Naive thymus-derived CD8-positive, alpha-beta T cell (primary cell): ENCODE data around the gene ABHD8. TPM values are rescaled to one million over a fixed set of nuclear protein-coding genes. Genes with fewer than 3 reads are reported as not detected.
A peak's percentile ranks its signal among the peaks of the same experiment; 100 is the strongest.

Experiments
- ATAC-seq, 2 donors: fragments of 150-1000 bp; cut with Tn5 transposase in 1 of 2; sonication (Bioruptor Pico), chemical (Tn5 transposase) in 1 of 2; 1 replicate in 1 of 2; 2 replicates in 1 of 2; pipeline ENCODE4 v1.10.0; 2021; ENCODE audit warnings: mild to moderate bottlenecking in 2 of 2, moderate library complexity in 2 of 2
- POLR2A ChIA-PET: fragments of 350-600 bp; sonication (Branson Sonifier 250); formaldehyde crosslinking; loops from one replicate; lab custom pipeline; 2021; ENCODE audit warnings: antibody characterized with exemption; lab: Charles Lee
- DNase-seq, 10 donors: peaks; one replicate each; pipeline versions ENCODE4 v3.0.0 to v3.0.0-alpha.2; 2020 to 2022
- H3K27ac Mint-ChIP-seq, 10 donors: one replicate each; pipeline ENCODE4 v1.8.0; 2020 to 2022; ENCODE audit warnings: mild to moderate bottlenecking in 10 of 10, mixed read lengths in 10 of 10, moderate library complexity in 4 of 10, inconsistent platforms in 1 of 10
- H3K27me3 Mint-ChIP-seq, 5 donors: one replicate each; pipeline ENCODE4 v1.8.0; 2021 to 2022; ENCODE audit warnings: mixed read lengths in 5 of 5
- H3K36me3 Mint-ChIP-seq, 3 donors: one replicate each; pipeline ENCODE4 v1.8.0; 2020 to 2022; ENCODE audit warnings: mixed read lengths in 3 of 3, mild to moderate bottlenecking in 2 of 3, inconsistent platforms in 1 of 3
- H3K4me1 Mint-ChIP-seq, 4 donors: one replicate each; pipeline ENCODE4 v1.8.0; 2021 to 2022; ENCODE audit warnings: mixed read lengths in 4 of 4
- H3K4me3 Mint-ChIP-seq, 10 donors: one replicate each; pipeline ENCODE4 v1.8.0; 2020 to 2022; ENCODE audit warnings: mild to moderate bottlenecking in 10 of 10, mixed read lengths in 10 of 10, moderate library complexity in 6 of 10, inconsistent platforms in 1 of 10
- H3K9me3 Mint-ChIP-seq, 9 donors: one replicate each; pipeline ENCODE4 v1.8.0; 2020 to 2022; ENCODE audit warnings: mixed read lengths in 9 of 9, mild to moderate bottlenecking in 3 of 9, inconsistent platforms in 1 of 9, moderate library complexity in 1 of 9
- polyA plus RNA-seq, 3 donors: library from polyadenylated mRNA; unstranded; fragments of 300-500 nt; fragmentation: Illumina TruSeq; gene quantifications; one replicate each; pipeline ENCODE4 v1.2.3, GENCODE V29; 2021
- total RNA-seq, 8 experiments: library from RNA in 2 of 8; stranded (reverse) in 2 of 8; gene quantifications; one replicate each; pipeline ENCODE4 v1.2.3 and lab custom pipeline; 2021 to 2026

Gene ABHD8
- total and polyA plus RNA-seq, 5 experiments from 2014 or later = 6.4 to 10.4 (median 9.2) TPM

DNA sequence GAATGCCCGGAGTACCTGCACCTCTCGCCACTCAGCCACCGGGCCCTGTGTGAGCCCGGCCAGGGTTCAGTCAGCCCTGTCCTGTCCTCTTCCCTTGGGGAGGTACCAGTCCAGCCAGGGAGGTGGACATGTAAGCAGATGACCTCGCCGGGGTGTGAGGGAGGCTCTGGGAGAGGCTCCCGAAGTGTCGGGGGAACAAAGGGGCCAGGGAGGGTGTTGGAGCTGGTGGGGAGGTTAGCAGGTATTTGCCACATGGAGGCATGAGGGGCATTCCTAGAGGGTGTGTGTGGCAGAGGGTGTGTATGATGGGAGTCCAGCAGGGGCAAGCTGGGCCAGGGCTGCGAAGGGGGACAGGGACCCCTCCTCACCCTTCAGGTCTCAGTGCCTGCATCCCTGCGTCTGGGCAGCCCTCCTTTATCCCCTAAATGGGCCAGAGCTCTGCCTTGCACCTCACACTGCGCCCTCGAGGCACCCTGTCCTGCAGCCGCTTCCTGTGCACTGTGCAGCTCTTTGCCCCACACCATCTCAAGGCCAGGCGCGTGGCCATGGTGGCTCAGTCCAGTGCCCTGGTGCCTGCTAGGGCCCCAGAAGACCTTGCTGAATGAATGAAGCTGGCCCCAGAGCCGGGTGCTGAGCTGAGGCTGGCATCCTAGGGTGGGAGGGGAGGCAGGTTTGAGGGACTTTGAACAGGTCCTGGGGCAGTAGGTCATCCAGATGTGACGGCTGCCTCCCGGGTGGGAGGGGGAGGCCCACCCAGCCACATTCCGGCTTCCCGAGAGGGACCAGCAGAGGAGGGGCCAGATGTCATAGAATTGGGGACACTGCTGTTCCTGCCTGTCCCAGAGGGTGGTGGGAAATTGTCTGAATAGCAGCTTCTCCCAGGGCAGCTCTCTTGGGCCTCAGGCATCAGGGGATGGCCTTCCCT is 9.2 kb upstream of the ABHD8 start:
- Mint-ChIP-seq H3K4me1 (peaks cover 25 to 39% (median 35%) of the 10 kb centered on the region in 4 donors), H3K4me3 (no peak overlapping the region), H3K36me3 (peaks cover 0 to 41% (median 6%) of the 10 kb centered on the region in 3 donors), H3K27me3 (no peaks in the 10 kb centered on the region), H3K9me3 (no peaks in the 10 kb centered on the region), H3K27ac (peak overlapping the region in 3 of 10 donors; percentile 20 to 79 (median 49))
- ATAC-seq (no peak), DNase-seq (no peak)
- POLR2A ChIA-PET = no interaction called here

GRCh38 chr19:17311455-17312188 is 8.4 kb upstream of the ABHD8 start:
- H3K4me3 Mint-ChIP-seq = peak overlapping the region; percentile 38 to 100 (median 58)
- peaks cover 25 to 44% (median 38%) of the 10 kb centered on the region in 4 donors for H3K4me1 Mint-ChIP-seq
- no peak for ATAC-seq
- POLR2A ChIA-PET = no interaction called here
- H3K27ac Mint-ChIP-seq = peak overlapping the region in 6 of 10 donors; percentile 19 to 87 (median 76)
- H3K27me3 Mint-ChIP-seq = no peaks in the 10 kb centered on the region
- no peaks in the 10 kb centered on the region for H3K9me3 Mint-ChIP-seq
- no peak for DNase-seq
- peaks cover 0 to 33% (median 6%) of the 10 kb centered on the region in 3 donors for H3K36me3 Mint-ChIP-seq

- peak in 1 of 10 donors; percentile 34 for DNase-seq
- POLR2A ChIA-PET = interaction anchor here (1.2 to 2.1 kb wide), 5 partner anchors 11 to 234 kb away, joined by 3 to 36 read pairs (median 5); partner anchors contain the start of genes ANO8, BABAM1, HAUS8 and MYO9B
- H3K27me3 Mint-ChIP-seq = no peaks in the 10 kb centered on the region
Measured at GRCh38 chr19:17309965-17310461, 6.8 kb upstream of the ABHD8 start.

DNA sequence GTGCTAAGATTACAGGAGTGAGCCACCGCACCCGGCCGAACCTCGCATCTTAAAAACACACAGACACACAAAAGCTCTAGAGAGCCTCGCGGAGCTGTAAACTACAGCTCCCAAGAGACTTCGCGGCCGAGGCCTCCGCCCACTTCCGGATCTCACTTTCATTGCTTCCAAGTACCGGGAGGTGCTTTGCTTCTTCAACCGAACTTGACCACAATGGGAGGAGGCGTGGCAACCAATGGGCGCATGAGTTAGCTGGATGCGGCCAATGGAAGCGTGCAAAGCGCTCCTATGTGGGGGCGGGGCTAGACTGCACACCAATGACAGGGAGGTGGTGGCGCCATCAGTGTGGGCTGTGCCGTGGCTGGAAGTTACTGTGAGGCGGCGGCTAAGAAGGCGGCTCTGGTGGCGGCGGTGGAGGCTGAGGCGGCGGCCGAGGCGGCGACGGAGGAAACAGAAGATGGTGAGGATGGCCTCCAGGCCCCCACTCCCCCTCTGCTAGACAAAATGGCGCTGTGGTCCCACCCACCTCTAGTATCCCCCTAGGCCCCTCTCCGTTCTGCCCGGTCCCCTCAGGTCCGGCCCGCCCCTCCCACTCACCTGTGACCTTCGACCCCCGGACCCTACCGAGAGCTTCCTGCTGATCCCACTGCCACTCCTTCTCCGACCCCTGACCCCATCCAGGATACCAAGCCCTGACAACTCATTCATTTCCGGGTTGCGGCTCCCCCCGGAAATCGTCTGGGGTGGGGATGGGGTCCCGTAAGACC is 6.2 kb upstream of the ABHD8 start, which contains the start of gene DDA1:
TSS of gene DDA1 (plus strand) at position 366 of the 767 bp plus-strand sequence. CDS start at position 458, 92 bp downstream.
- Mint-ChIP-seq H3K4me3 (peak within 1 kb of the TSS; percentile 93 to 100 (median 98)), H3K4me1 (peaks cover 28 to 56% (median 54%) of the 10 kb centered on the region in 4 donors), H3K9me3 (no peaks in the 10 kb centered on the region), H3K36me3 (peaks cover 0 to 16% (median 0%) of the 10 kb centered on the region in 3 donors), H3K27ac (peak within 1 kb of the TSS; percentile 87 to 98 (median 95)), H3K27me3 (no peaks in the 10 kb centered on the region)
- POLR2A ChIA-PET = interaction anchor here (0.5 to 2.3 kb wide), 21 partner anchors 8 to 1799 kb away, joined by 3 to 36 read pairs (median 4); partner anchors contain the start of genes ANO8, BABAM1, HAUS8 and MVB12A
- ATAC-seq = peak; percentile 82 to 88
- DNase-seq = peak; percentile 92 to 100 (median 99)

More at GRCh38 chr19:17309965-17310461, 6.8 kb upstream of the ABHD8 start:
- peak overlapping the region; percentile 93 to 100 (median 98) for H3K4me3 Mint-ChIP-seq
- H3K36me3 Mint-ChIP-seq = peaks cover 0 to 19% (median 0%) of the 10 kb centered on the region in 3 donors
- peak overlapping the region; percentile 80 to 98 (median 95) for H3K27ac Mint-ChIP-seq
- H3K9me3 Mint-ChIP-seq = no peaks in the 10 kb centered on the region
- ATAC-seq = no peak
- peaks cover 24 to 50% (median 48%) of the 10 kb centered on the region in 4 donors for H3K4me1 Mint-ChIP-seq

DNA sequence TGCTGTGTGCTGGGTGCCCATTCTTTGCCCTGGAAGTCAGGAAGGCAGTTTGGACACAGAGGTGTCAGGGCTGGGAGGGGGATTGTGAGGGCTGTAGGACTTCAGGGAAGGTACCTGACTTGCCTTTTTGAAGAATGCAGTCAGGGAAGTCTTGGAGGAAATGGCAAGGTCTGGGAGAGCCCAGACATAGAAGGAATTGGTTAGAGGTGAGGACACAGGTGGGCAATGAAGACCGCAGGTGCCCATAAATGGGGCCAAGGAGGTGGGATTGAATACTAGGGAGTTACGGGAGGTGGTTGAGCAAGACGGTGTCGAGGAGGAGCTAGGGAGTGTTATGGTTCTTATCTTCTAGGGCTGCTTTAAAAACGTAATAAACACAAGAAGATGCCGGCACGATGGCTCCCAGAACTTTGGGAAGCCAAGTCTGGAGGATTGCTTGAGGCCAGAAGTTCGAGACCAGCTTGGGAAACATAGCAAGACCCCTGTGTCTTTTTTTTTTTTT is 4.7 kb upstream of the ABHD8 start:
- H3K4me3 Mint-ChIP-seq = peak overlapping the region; percentile 27 to 94 (median 57)
- H3K27ac Mint-ChIP-seq = peak overlapping the region in 7 of 10 donors; percentile 24 to 79 (median 74)
- POLR2A ChIA-PET = interaction anchor here (0.6 to 2.3 kb wide), 5 partner anchors 16 to 177 kb away, joined by 3 to 21 read pairs (median 4); partner anchors contain the start of gene MVB12A

DNA sequence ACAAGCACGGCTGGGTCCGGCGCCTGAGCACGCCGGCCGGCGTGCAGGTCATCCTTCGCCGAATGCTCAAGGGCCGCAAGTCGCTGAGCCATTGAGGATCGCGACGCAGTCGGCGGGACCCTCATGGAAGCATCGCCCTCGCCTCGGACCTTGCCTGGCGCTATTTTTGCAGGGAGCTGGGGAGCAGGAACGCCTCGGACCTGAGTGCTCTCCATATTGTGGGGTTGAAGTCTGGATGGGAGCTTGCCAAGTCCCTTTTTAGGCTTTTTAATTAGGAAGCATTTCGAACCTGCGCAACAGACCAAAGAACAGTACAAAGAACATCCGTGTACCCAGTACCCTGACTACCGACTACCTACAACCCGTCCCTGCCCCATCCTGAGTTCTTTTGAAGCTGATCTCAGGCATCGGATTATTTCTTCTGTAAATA is 3.1 kb upstream of the ABHD8 start:
- Mint-ChIP-seq H3K27ac (peak overlapping the region in 9 of 10 donors; percentile 69 to 94 (median 93)), H3K27me3 (no peaks in the 10 kb centered on the region), H3K36me3 (peaks cover 0 to 1% (median 0%) of the 10 kb centered on the region in 3 donors), H3K4me1 (peaks cover 30 to 67% (median 63%) of the 10 kb centered on the region in 4 donors), H3K4me3 (peak overlapping the region; percentile 82 to 94 (median 91)), H3K9me3 (no peaks in the 10 kb centered on the region)
- DNase-seq (no peak), ATAC-seq (no peak)
- POLR2A ChIA-PET = interaction anchor here (0.7 to 2.8 kb wide), 9 partner anchors 9 to 1857 kb away, joined by 4 to 10 read pairs (median 4); partner anchors contain the start of gene BABAM1

More for the DNA sequence above, 4.7 kb upstream of the ABHD8 start:
- DNase-seq (no peak), ATAC-seq (no peak)
- no peaks in the 10 kb centered on the region for H3K9me3 Mint-ChIP-seq
- H3K4me1 Mint-ChIP-seq = peaks cover 31 to 67% (median 63%) of the 10 kb centered on the region in 4 donors
- peaks cover 0 to 7% (median 0%) of the 10 kb centered on the region in 3 donors for H3K36me3 Mint-ChIP-seq
- H3K27me3 Mint-ChIP-seq = no peaks in the 10 kb centered on the region

- peaks cover 29 to 64% (median 59%) of the 10 kb centered on the region in 4 donors for H3K4me1 Mint-ChIP-seq
- H3K4me3 Mint-ChIP-seq = peak within 1 kb of the TSS; percentile 82 to 94 (median 91)
- POLR2A ChIA-PET = interaction anchor here (0.7 to 2.8 kb wide), 20 partner anchors 10 to 792 kb away, joined by 3 to 16 read pairs (median 4); partner anchors contain the start of genes ANO8, BABAM1, MVB12A and USE1
Measured at GRCh38 chr19:17305517-17306284, 2.5 kb upstream of the ABHD8 start, which contains the start of gene MRPL34. Gene MRPL34, plus strand, starts transcription at chr19:17305872. Its CDS starts 21 bp downstream, at chr19:17305893.

DNA sequence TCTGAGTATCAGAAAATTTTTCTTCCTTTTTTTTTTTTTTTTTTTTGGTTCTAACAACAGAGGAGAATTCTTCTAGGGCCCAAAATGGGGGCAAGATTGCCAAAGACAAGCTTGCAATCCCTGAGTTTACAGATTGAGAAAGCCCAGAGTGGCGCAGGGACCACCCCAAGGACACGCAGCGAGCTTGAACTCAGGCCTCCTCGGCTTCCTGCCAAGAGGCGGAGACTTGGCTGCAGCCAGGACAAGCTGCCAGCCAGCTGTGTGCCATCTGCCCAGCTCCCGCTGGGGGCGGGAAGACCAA is 1.9 kb upstream of the ABHD8 start:
- POLR2A ChIA-PET = interaction anchor here (0.7 to 2.8 kb wide), 16 partner anchors 10 to 792 kb away, joined by 3 to 16 read pairs (median 5); partner anchors contain the start of genes ANO8, BABAM1, MVB12A and USE1
- DNase-seq = no peak
- Mint-ChIP-seq H3K9me3 (no peaks in the 10 kb centered on the region), H3K4me1 (peaks cover 25 to 64% (median 53%) of the 10 kb centered on the region in 4 donors), H3K36me3 (no peaks in the 10 kb centered on the region), H3K4me3 (peak overlapping the region; percentile 82 to 94 (median 91)), H3K27ac (peak overlapping the region; percentile 41 to 96 (median 92)), H3K27me3 (no peaks in the 10 kb centered on the region)
- no peak for ATAC-seq

More at GRCh38 chr19:17305517-17306284, 2.5 kb upstream of the ABHD8 start, which contains the start of gene MRPL34:
- Mint-ChIP-seq H3K27ac (peak within 1 kb of the TSS; percentile 41 to 96 (median 93)), H3K27me3 (no peaks in the 10 kb centered on the region), H3K36me3 (no peaks in the 10 kb centered on the region), H3K9me3 (no peaks in the 10 kb centered on the region)
- ATAC-seq = peak; percentile 59 to 63
- peak; percentile 84 to 98 (median 93) for DNase-seq

DNA sequence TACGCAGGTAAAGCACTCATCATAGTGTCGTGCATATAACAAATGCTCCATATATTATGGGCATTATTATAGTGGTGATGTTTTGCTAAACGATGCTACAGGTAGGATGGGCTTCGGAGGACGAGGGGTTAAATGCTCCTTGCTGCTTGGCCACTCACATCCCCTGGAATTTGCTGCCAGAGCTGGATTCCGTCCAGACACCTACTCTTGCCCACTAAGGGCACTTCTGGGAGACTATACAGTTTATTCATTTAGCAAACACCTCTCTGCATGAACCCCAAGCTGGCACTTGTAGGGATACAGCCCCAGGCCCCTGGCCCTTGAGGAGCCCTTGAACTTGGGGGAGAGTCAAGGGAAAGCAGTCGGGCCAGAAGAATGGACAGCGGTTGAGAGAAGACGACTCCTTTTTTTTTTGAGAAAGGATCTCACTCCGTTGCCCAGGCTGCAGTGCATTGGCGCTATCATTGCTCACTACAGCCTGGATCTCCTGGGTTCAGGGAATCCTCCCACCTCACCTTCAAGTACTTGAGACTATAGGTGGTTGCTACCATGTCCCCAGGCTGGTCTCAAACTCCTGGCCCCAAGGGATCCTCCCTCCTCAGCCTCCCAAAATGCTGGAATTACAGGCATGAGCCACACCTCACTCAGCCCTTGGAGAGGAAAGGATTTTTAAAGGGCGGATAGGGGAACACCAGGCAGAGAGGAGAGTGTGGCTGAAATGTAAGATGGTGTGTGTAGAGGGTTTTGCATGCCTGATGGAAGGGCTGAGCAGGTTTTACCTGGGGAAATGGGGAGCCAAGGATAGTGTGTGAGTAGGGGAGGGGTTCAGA is 1.4 kb upstream of the ABHD8 start:
- peak overlapping the region; percentile 41 to 96 (median 89) for H3K27ac Mint-ChIP-seq
- no peaks in the 10 kb centered on the region for H3K9me3 Mint-ChIP-seq
- ATAC-seq (no peak), DNase-seq (no peak)
- H3K4me1 Mint-ChIP-seq = peaks cover 23 to 63% (median 49%) of the 10 kb centered on the region in 4 donors
- no peaks in the 10 kb centered on the region for H3K27me3 Mint-ChIP-seq
- peak overlapping the region; percentile 64 to 94 (median 90) for H3K4me3 Mint-ChIP-seq
- H3K36me3 Mint-ChIP-seq = peaks cover 0 to 4% (median 0%) of the 10 kb centered on the region in 3 donors
- POLR2A ChIA-PET = interaction anchor here (0.7 to 2.8 kb wide), 20 partner anchors 10 to 793 kb away, joined by 3 to 16 read pairs (median 4); partner anchors contain the start of genes ANO8, BABAM1, MVB12A and USE1
